Peyer's patch (tissue), 4 donors: Measurements from ENCODE around the gene NHLRC2.

ENCODE experiments used
- CTCF ChIP-seq, 6 experiments: fragments of 450-650 bp in 4 of 6; fragments of 200-600 bp in 2 of 6; sonication (generic) in 1 of 6; IDR thresholded peaks; one replicate each; pipeline ENCODE4 v1.5.1; 2017 to 2019; ENCODE audit warnings: antibody characterized with exemption in 6 of 6, mild to moderate bottlenecking in 3 of 6, moderate library complexity in 1 of 6
- POLR2A ChIP-seq, 2 donors: fragments of 450-650 bp; IDR thresholded peaks; one replicate each; pipeline ENCODE4 v1.5.1; 2017; ENCODE audit warnings: antibody characterized with exemption in 2 of 2, mild to moderate bottlenecking in 2 of 2, moderate library complexity in 2 of 2

DNA sequence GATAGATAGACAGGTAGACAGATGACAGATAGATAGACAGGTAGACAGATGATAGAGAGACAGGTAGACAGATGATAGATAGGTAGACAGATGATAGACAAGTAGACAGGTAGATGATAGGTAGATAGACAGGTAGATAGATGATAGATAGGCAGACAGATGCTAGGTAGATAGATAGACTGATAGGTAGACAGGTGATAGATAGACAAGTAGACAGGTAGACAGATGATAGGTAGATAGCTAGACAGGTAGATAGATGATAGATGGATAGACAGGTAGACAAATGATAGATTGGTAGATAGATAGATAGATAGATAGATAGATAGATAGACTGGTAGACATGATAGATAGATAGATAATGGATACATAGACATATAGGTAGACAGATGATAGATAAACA lies 95.8 kb downstream of the NHLRC2 start:
- TF ChIP-seq CTCF (IDR thresholded peaks at IDR 0.05) (no peak), POLR2A (IDR thresholded peaks at IDR 0.05) (no peak)
